Glomerular endothelial cell (primary cell): ENCODE measurements around the gene ARHGEF3. TPM values are rescaled to one million over a fixed set of nuclear protein-coding genes. Genes with fewer than 3 reads are reported as not detected.

Experiments
- DNase-seq: peaks from one replicate; pipeline ENCODE4 v3.0.0-alpha.2; 2011; ENCODE audit warnings: low read depth, low spot score; ENCODE audit errors: extremely low read depth
- total RNA-seq: library from RNA; depleted of rRNA; stranded (reverse); fragments of >200 nt; gene quantifications from 2 replicates; pipeline ENCODE4 v1.2.3, GENCODE V29; 2015

Gene ARHGEF3
- total RNA-seq, 1 donor from 2014 or later, result 24.6 TPM

DNA sequence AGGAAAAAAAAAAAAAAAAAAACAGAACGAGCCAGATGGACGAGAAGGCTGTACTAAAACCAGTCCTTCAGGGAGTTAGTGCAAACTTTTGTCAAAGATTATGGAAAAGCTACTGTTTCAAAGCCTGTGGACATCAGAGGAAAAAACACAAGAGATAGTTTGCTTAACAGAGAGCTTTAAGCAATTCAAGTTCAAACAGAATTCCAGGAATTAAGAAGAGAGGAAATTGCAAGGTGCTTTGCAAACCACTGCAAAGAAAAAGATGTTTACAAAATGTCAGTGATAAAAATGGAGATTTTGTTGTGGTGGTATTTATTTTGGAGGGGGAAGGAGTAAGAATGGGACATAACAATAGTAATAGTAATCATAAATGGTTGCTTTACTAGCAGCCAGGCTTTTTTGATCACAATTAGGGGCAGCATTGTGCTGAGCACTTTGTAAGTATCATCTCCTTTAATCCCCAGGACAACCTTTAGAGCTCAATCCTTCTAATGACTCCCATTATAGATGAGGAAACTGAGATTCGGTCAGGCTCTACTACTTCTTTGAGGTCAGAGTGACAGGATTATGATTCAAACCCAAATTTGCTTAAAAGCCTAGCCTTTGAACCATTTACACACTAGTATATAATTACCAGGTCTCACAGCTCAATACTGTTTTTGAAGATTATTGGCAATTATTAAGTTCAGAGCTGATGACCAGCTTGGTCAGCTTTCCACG lies 22.4 kb upstream of the ARHGEF3 start:
- no peak for DNase-seq

DNA sequence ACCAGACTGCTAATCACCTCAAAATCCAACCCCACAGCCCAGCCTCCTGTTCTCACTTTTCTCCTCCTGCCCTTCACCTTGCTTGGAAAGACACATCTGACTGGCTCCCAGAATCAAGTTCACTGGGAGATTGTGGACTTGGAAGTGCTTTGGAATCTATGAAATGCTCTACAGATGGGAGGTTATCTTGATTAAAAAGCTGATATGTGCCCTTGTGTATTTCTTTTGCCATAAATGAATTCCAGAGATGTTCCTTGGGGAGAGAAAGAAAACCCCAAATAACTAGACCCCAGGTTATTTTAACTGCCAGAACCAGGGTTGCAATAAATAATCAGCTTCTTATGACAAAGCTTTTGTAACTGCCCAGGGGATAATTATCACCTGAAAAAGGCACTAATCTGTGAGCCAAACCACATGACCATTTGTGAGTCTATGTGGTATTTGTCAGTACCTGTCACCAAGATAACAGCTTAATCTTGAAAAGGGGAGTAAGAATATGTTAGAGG lies 21.7 kb upstream of the ARHGEF3 start:
- no peak for DNase-seq

- DNase-seq, result no peak
These were observed 20.8 kb upstream of the ARHGEF3 start for GRCh38 chr3:56822501-56822900.

DNA sequence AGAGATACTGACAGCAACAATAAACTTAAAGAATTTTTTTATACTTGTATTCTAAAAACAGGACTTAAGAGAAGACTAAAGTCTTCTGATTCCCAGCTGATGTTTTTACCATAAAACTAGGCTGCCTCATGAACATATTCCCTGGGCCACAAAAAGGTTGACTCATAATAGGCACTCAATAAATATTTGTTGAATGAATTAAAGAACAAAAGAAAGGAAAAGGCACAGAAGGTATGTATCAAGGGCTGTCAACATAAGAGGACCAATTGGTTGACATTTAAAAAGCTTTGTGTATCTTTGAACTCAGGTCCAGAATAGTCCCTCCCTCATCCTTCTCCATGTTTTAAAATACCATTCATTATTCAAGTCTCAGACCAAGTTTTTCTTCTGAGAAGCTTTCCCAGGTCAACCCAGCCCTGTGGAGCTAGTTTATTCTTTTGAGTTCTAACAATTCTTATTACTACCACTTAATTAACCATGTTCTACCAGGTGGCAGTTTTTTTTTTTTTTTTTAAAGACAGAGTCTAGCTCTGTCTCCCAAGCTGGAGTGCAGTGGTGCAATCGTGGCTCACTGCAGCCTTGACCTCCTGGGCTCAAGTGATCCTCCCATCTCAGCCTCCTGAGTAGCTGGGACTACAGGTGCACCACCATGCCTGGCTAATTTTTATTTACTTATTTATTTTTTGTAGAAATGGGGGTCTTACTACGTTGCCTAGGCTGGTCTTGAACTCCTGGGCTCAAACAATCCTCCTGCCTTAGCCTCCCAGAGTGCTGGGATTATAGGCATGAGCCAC lies 17.5 kb upstream of the ARHGEF3 start:
- DNase-seq, result no peak

DNA sequence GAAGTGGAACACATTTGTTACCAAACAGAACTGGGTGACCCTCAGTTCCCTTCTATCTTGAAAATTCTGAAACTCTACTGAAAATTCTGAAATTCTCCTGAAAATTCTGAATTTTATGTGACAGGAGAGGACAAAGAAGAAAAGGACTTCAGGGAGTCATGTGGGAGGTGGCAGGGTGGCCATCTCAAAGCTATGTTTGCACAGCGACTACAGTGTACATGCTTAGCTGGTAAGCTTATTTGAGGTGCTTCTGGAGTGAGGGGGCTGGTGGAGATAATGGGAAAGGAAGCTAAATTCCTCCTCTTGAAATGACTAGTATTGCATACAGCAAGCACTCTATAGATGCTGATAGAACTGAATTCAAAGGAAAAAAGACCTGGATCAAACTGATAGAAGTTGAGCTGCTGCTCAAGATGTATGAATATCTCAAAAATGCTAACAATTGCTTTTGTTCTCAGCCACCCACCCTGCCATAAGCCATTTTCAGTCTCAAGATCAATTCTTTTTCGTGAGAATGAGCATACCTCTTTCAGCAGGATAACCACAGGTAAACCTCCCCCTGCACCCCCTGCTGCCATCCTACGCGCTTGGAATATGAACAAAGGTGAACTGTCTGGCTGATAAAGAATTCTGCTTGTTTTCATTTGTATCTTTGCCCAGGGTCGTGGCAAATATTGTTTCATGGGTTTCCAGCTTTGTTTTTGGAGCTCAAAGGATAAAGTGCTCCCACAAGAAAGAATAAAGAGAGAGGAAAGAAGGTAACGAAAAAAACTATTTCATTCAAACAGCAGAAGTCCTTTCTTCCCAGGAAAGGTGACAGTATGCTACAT lies 16.6 kb upstream of the ARHGEF3 start:
- no peak for DNase-seq

DNA sequence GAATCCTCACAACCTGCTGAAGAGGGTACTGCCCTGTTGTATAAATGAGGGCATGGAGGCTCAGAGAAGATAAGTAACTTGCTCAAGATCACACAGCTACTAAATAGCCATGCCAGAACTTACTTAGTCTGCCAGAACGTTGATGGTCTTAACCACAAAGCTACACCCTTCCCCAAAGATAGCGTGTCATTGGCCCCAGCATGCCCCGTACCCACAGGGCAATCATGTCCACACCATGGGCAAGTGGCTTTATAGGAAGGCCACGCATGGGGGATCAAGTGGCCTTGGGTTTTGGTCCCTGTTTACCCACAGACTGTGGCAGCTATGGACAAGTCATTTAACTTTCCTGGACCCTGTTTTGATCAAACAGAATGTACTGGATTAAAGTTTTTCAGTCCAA lies 15.9 kb upstream of the ARHGEF3 start:
- no peak for DNase-seq

DNA sequence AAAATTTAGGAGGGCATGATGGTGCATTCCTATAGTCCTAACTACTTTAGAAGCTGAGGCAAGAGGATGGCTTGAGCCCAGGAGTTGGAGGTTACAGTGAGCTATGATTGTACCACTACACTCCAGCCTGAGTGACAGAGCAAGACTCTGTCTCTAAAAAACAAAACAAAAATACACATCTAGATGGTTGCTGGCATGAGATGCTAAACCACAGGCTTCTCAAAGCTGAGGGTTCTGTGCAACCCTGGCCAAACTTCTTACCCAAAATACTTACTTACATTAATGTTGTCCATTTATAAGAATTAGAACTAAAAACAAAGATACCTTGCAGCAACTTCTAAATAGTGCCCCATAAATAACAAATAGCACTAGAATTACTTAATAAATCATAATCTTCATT lies 14.3 kb upstream of the ARHGEF3 start:
- no peak for DNase-seq

- DNase-seq, result no peak
These were observed 13.8 kb upstream of the ARHGEF3 start for GRCh38 chr3:56815589-56815988.

DNA sequence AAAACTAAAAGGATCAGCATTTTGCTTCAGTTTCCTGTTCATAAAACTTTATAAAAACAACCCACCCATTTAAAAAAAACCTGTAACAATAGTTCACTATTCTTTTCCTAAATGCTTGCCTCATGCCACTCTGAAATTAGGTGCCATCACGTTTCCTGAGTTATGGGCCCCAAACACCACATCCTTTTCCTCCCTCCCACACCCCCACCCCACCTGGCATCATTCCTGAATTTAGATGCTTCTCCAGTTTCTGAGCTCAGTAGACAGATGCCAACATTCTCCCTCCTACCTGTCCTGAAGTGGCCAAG lies 11.9 kb upstream of the ARHGEF3 start:
- no peak for DNase-seq

DNA sequence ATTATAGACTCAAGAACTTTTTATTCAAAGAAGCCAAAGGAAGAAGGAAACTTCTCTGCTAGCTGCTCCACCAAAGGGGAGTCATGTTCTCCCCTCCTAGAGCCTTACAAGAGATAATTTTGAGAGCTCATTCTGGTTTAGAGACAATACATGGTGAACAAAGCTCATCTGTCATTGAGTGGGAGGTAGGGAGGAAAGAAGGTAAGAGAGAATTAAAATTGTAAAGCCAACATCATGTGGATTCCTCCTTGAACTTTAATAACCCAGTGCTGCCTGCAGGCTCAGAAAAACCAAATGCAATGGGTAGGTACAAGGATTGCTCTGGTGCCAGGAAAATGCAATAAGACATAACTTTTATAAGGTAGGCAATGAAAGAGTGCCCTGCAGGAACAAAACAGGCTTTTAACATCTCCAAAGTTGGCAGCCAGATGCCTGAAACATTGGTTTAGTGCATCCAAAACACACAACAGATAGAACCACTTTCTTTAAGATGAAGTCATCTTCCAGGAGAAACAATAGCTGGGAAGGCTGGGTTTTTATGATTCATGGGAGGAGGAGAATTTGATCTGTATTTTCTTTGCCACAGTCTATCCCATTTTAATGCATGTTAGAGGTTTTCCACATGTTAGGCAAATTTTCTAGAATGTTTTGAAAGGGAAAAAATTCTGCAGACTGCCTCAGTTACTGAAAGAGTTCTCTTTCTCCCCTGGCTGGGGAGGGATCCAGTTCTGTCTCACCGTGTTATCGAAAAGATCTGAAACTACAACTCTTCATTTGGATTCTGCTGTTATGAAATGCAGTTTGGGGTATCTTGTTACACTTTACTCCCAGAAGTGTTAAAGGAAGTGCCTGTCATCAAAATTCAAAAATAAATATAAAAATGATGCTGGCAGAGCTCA lies 11.3 kb upstream of the ARHGEF3 start:
- DNase-seq, result no peak

- DNase-seq, result no peak
These were observed 9.9 kb upstream of the ARHGEF3 start for GRCh38 chr3:56811546-56812202.

DNA sequence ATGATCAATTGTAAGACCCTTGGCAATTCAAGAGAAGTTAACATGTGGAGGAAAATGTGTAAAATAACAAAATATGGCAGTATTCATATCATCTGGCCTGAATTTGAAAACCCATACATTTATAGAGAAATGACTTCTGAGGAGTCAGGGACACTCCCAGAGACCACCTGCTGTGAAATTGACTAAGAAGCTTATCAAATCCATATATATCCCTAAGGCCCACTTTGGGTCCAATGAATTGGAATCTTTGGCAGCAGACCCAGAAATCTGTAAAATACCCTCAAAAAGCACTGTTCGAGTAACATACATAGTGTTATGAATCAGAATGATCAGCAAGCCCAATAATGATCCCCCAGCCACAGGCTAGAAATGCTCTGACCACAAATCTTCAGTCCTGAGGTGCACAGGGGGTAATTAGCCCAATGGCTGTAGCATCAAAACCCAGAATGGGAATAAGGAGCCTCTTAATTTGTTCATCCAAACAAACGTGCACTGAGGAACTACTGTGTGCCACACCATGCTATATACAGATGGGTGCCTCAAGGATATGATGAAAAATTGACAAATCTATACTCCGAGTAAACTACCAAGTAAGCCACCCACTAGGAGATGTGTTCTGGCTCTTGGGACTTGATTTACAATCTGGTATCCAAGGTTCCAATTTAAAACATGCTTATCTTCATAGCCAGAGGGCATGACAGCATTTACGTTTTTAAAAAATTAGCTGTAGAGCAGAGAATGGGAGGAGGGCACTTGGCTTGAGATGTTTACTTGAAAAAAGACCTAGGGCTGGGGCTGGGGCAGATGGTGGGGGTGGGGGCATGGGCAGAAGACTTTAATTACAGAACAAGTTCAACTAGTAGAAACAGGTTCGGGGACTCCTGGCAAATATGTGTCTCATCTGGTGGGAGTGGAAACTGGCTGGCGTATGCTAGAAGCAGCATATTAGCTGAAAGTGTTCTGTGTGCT lies 9.1 kb upstream of the ARHGEF3 start:
- no peak for DNase-seq

GRCh38 chr3:56806407-56806806 lies 4.7 kb upstream of the ARHGEF3 start:
- no peak for DNase-seq

GRCh38 chr3:56802790-56803189 lies 1.0 kb upstream of the ARHGEF3 start:
- DNase-seq, result no peak

DNA sequence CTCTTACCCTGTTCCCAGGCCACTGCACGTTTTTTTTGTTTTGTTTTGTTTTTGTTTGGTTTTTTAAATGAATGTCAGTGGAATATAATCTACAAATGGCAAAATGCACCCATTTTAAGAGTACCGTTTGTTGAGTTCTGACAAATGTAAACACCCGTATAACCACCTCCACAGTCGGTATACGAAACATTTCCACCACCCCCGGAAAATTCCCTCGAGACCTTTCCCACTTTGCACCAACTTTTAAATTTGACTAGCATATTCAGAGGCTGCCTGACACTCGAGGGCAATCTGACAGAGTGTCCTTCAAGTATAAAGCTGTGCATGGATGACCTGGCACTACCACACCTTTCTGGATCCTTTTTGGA lies 613 bp upstream of the ARHGEF3 start:
- DNase-seq, result no peak

DNA sequence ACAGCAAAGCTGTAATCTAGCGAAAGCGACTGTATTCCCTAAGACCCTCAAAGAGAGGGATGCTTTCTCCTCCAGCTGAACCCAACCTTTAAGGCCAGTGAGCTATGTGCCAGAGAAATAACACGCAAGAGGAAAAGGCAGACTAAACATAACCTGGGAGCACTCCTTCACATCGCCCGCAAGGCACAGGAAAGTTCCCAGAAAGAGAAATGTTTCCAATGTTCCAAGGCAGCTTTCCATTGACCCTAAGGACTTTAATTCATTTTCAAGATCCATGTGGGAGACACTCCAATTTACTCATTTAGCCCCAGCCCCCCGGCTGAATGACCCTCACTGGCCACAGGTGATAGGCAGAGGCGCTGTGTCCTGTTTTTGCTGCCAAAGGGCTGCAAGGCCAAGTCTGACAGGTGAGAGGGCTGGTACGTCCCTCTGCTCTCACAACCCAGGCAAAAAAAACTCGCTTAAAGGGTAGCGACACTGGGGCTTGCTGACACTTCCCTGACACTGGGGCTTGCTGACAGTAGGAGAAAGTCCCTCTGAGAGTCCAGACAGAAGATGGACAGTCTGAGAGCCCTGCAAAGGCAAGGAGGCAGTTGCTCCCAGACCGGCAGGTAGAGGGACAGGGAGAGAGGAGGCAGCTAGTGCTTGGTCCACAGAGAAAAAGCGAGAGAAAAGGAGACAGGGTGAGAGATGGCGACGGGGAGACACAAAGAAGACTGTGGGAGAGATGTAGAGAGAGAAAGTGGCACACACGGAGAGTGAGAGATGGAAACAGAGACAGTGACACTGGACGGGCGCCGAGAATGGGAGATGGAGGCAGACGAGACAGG lies 702 bp downstream of the ARHGEF3 start:
- DNase-seq, result no peak

DNA sequence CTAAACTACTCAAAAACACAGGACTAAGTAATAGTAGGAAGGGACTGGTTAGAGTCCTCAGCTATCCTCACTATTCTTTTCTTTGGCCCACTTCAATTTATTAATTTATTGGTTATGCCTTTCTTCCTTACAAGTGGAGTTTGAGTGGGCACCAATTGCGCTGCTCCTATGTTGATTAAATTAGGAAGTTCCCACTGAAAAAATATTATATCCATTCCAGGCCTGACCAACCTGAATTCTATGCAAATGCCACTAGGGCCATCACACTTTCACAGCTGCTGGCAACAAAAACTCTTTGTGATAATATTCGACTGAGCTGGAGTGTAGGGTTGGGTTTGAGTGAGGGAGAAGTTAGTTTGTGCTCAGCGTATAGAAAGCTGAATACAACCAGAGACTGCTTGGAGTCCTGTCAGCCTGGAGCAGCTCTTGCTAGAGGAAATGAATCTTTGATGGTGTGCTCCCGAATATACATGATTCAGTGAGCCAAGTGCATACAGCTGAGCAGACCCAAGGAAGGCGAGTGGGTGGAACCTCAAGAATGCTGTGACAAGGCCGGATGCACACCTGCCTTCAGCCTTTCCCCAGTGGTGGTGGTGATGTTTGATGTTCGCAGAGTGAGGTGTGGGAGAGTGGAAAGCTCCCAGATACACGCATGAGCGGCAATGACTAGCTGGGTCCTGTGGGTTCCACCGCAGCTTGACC lies 1.5 kb downstream of the ARHGEF3 start:
- no peak for DNase-seq
